Measurements from ENCODE around the gene PRDM9.
"Not testable (repeated sequence)": the region's sequence is repeated elsewhere in the genome, so short reads cannot be mapped to it uniquely, and the experiment has no call there.

PRDM9 gene

DNA sequence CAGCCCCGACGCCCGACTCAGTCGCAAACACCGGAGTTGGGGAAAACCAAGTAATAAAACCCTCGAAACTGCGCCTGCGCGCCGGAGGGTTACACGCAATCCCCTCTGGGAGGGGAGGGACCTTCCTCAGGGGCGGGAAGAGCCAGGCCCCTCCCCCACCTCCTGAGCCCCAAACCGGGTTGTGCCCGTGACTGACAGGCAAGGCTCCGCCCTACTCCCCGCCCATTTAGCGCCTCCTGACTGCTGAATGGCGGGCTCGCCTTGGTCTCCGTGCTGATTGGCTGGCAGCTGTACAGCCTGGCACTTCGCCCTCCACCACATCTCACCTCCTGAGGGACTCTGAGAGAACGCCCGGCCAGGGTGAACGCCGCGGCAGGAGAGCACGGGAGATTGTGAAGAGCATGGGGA lies at the start of gene PRDM9:
TSS of gene PRDM9 (plus strand) at position 332 of the 408 bp plus-strand sequence. CDS start 1,425 bp downstream, outside the sequence.
- peak; percentile 96 for DNase-seq

GRCh38 chr5:23457780-23458179 lies 49.6 kb upstream of the PRDM9 start:
- no peak for DNase-seq

DNA sequence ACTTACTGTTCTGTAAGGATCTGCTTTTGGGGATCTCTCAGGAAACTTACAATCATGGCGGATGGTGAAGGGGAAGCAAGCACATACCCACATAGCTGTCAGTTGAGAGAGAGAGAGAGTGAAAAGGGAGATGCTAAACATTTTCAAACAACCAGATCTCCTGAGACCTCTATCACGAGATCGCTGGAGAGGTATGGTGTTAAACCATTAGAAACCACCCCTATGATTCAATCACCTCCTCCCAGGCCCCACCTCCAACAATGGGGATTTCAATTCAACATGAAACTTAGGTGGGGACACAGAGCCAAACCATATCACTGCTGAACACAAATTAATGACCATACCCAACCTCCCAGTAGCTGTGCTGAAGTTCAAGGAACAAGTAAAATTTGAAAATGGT lies 48.2 kb upstream of the PRDM9 start:
- DNase-seq, result no peak

- no peak for DNase-seq
Observed at GRCh38 chr5:23461576-23461975, 45.8 kb upstream of the PRDM9 start.

DNA sequence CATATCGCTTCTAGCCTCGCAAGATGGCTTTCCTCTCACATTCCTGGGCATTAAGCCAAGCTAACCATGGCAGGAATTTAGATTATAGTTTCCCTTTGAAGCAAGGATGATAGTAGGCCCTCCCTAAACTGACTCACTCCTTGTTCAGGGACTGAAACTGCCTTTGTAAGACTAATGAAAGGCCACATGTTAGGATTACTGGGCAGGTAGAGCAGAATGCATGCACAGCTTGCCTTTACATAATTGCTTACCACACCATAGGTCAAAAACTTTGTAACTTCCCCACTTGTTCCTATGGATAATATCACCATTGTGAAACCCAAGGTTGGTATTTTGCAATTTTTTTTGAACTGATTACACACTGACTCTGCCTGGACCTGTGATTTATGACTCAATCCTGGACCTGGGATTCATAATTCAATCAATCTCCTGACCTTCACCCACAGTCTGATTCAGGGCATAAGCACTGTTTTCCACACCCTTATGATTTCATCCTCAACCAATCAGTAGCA lies 41.0 kb upstream of the PRDM9 start:
- DNase-seq, result peak; percentile 5

DNA sequence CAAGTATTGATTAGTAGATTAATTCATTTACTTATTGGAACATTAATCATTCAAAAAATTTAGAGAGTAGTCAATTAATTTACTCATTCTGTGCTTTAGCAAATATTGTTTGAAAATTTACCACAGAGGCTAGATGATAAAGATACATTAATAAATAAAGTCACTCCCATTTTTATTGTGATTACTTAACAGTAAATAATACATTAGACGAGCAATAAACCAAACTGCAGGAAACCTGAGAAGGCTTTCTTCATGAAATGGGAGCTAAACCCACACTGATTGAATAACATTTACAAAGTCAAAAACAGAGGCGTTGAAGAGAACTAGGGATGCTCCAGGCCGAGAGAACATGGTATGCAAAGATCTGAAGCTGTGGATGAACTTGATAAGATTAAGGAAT lies 38.8 kb upstream of the PRDM9 start:
- no peak for DNase-seq

- no peak for DNase-seq
Observed at GRCh38 chr5:23473915-23474314, 33.5 kb upstream of the PRDM9 start.

DNA sequence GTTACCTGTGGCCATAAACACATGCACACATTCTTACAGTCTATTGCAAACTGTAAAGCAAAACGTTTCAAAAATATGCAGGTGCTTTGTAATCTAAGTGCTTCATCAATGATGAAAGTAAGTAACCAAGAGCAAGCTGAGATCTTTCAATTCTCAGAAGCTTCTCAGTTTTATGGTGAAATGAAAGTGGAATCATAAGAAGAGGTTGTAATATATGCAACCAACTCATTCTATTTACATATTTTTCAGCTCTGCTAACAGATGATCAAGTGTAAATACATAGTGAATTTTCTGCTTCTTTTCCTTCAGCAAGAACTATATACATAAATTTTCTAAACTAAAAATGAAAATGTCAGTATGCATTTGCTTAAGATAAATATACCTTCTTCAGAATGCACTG lies 33.1 kb upstream of the PRDM9 start:
- DNase-seq, result no peak

GRCh38 chr5:23476580-23476979 lies 30.8 kb upstream of the PRDM9 start:
- no peak for DNase-seq

GRCh38 chr5:23482642-23483041 lies 24.8 kb upstream of the PRDM9 start:
- no peak for DNase-seq

DNA sequence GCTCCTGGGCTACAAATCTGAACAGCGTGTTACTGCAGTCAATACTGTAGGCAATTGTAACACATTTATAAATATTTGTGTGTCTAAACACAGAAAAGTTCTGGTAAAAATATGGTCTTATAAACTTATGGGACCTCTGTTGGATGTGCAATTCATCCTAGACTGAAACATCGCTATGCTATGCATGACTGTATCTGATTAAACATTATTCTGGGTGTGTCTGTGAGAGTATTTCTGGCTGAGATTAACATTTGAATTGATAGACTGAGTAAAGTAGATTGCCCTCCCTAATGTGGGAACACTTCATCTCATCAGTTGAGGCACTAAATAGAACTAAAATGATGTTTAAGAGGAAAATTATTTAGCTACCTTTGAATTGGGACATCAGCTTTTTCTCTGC lies 24.3 kb upstream of the PRDM9 start:
- no peak for DNase-seq

- DNase-seq, result no peak
Observed at GRCh38 chr5:23484096-23484495, 23.3 kb upstream of the PRDM9 start.

GRCh38 chr5:23486227-23486626 lies 21.2 kb upstream of the PRDM9 start:
- not testable (repeated sequence) for DNase-seq

DNA sequence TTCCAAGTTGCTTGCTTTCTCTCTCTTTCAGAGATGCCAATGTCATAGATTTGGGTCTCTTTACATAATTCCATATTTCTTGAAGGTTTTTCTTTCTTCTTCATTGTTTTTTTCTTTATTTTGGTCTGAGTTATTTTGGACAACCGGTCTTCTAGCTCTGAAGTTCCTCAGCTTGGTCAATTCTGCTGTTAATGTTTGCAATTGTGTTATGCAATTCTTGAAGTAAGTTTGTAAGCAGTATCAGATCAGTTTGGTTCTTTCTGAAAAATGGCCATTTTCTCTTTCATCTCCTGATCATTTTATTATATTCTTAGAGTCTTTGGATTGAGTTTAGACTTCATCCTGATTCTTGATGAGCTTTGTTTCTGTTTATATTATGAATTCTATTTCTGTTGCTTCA lies 16.4 kb upstream of the PRDM9 start:
- no peak for DNase-seq

GRCh38 chr5:23494558-23494957 lies 12.9 kb upstream of the PRDM9 start:
- DNase-seq, result no peak

DNA sequence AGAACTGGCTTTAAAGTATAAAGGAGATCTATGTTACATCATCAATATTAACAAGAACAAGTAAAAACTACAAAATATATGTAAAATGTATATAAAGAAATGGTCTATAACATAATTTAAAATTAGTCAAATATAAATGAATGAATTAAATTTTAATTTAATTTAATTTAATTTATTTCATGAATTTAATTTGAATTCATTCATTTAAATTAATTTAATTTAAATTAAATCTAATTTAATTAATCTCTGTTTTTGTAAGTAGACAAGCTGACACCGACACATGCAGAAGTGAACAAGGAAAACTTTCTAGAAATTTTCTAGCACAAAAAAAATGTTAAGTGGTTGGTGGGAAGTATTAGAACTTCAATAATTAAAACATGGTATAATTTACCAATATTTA lies 10.8 kb upstream of the PRDM9 start:
- DNase-seq, result no peak

- DNase-seq, result peak; percentile 81
Observed at GRCh38 chr5:23506329-23507236, 826 bp upstream of the PRDM9 start.

DNA sequence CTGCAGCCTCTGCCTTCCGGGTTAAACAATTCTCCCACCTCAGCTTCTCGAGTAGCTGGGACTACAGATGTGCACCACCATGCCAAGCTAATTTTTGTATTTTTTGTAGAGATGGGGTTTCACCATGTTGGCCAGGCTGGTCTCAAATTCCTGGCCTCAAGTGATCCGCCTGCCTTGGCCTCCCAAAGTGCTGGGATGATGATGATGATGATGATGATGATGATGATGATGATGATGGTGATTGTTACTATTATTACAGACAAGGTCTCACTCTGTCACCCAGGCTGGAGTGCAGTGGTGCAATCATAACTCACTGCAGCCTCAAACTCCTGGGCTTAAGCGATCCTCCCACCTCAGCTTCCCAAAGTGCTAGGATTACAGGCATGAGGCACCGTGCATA lies 3.0 kb downstream of the PRDM9 start:
- not testable (repeated sequence) for DNase-seq

GRCh38 chr5:23522553-23522952 lies 15.1 kb downstream of the PRDM9 start:
- no peak for DNase-seq

- DNase-seq, result no peak
Observed at GRCh38 chr5:23523031-23523430, 15.6 kb downstream of the PRDM9 start.

DNA sequence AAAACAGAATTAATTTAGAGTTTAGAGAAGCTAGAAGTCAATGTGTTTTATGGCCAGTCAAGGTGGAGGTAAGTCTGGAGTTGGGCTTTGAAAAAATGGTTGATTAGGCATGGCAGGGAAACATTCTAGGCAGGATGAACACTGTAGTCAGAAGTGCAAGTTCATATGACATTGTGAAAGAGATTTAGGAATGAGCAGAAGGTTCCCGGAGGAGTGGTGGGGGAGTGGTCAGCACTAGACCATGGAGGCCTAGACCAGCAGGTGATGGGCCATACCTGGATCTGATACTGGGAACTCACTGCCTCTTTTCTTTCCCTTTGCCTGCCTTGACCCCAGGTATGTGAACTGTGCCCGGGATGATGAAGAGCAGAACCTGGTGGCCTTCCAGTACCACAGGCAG lies 16.6 kb downstream of the PRDM9 start:
- DNase-seq, result no peak

GRCh38 chr5:23525751-23526150 lies 18.3 kb downstream of the PRDM9 start:
- no peak for DNase-seq

DNA sequence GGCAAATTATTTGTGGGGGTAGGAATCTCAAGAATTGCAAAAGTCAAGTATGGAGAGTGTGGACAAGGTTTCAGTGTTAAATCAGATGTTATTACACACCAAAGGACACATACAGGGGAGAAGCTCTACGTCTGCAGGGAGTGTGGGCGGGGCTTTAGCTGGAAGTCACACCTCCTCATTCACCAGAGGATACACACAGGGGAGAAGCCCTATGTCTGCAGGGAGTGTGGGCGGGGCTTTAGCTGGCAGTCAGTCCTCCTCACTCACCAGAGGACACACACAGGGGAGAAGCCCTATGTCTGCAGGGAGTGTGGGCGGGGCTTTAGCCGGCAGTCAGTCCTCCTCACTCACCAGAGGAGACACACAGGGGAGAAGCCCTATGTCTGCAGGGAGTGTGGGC lies 19.2 kb downstream of the PRDM9 start:
- DNase-seq, result not testable (repeated sequence)

DNA sequence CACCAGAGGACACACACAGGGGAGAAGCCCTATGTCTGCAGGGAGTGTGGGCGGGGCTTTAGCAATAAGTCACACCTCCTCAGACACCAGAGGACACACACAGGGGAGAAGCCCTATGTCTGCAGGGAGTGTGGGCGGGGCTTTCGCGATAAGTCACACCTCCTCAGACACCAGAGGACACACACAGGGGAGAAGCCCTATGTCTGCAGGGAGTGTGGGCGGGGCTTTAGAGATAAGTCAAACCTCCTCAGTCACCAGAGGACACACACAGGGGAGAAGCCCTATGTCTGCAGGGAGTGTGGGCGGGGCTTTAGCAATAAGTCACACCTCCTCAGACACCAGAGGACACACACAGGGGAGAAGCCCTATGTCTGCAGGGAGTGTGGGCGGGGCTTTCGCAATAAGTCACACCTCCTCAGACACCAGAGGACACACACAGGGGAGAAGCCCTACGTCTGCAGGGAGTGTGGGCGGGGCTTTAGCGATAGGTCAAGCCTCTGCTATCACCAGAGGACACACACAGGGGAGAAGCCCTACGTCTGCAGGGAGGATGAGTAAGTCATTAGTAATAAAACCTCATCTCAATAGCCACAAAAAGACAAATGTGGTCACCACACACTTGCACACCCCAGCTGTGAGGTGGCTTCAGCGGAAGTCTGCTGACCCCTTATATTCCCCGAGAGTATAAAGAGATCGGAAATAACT lies 20.0 kb downstream of the PRDM9 start:
- peak; percentile 17 for DNase-seq

Data from NCI-H1105 treated with DMSO at 0.1 percent for 48 hours (cell line).